HEK293 (cell line): ENCODE measurements around the gene CDKAL1.
"Not testable (repeated sequence)": the region's sequence is repeated elsewhere in the genome, so short reads cannot be mapped to it uniquely, and the experiment has no call there.

ENCODE experiments used
- CTCF ChIA-PET: fragments of 350-600 bp; formaldehyde crosslinking; extraction: SDS; loops from one replicate; lab custom pipeline; 2021; ENCODE audit warnings: antibody characterized with exemption; lab: Yijun Ruan, JAX
- POLR2A ChIA-PET: fragments of 300-600 bp; formaldehyde crosslinking; extraction: SDS; loops from one replicate; lab custom pipeline; 2020; ENCODE audit warnings: antibody characterized with exemption, inconsistent platforms; lab: Yijun Ruan, JAX
- H3K27ac ChIP-seq: fragments of 200-500 bp; sonication (Bioruptor generic); 2 replicates; pipeline ENCODE4 v1.5.1; 2014; ENCODE audit warnings: low read depth, low read length, control low read depth, inconsistent platforms; ENCODE audit errors: extremely low read depth
- H3K36me3 ChIP-seq, 2 experiments: fragments of 200-500 bp in 1 of 2; sonication (Bioruptor generic) in 1 of 2; 1 replicate in 1 of 2; 2 replicates in 1 of 2; pipeline ENCODE4 v1.5.1; 2014 to 2017; ENCODE audit warnings: inconsistent platforms in 2 of 2, low read length in 2 of 2; ENCODE audit not compliant: control insufficient read depth in 2 of 2, insufficient read depth in 1 of 2
- H3K4me1 ChIP-seq: fragments of 200-500 bp; sonication (Bioruptor generic); 2 replicates; pipeline ENCODE4 v1.5.1; 2014; ENCODE audit warnings: mild to moderate bottlenecking, low read length, inconsistent platforms; ENCODE audit not compliant: control insufficient read depth, insufficient read depth
- H3K4me3 ChIP-seq: 2 replicates; pipeline ENCODE4 v1.5.1; 2011; ENCODE audit warnings: low read depth, mild to moderate bottlenecking, control low read depth, low read length, moderate library complexity
- H3K9me3 ChIP-seq: fragments of 200-500 bp; sonication (Bioruptor generic); 2 replicates; pipeline ENCODE4 v1.5.1; 2014; ENCODE audit warnings: low read depth, low read length, inconsistent platforms; ENCODE audit not compliant: control insufficient read depth, insufficient read depth
- HOXD13 ChIP-seq: sonication (generic); formaldehyde crosslinking; IDR thresholded peaks from 2 replicates; pipeline ENCODE4 v1.8.0; 2022; ENCODE audit warnings: missing genetic modification reagents, borderline replicate concordance
- SP3 ChIP-seq: fragments of 450-650 bp; formaldehyde crosslinking; IDR thresholded peaks from 2 replicates; pipeline ENCODE4 v1.5.1; 2016; ENCODE audit warnings: missing biosample characterization, missing genetic modification characterization
- ZBTB17 ChIP-seq: fragments of 450-650 bp; formaldehyde crosslinking; IDR thresholded peaks from 2 replicates; pipeline ENCODE4 v1.5.1; 2016; ENCODE audit warnings: missing biosample characterization, missing genetic modification characterization
- ZBTB20 ChIP-seq: fragments of 450-650 bp; formaldehyde crosslinking; IDR thresholded peaks from 2 replicates; pipeline ENCODE4 v1.5.1; 2016; ENCODE audit warnings: missing biosample characterization, missing genetic modification characterization
- ZFHX2 ChIP-seq: fragments of 450-650 bp; formaldehyde crosslinking; conservative IDR thresholded peaks from 2 replicates; pipeline ENCODE4 v1.5.1; 2016; ENCODE audit warnings: missing biosample characterization, missing genetic modification characterization
- ZFP41 ChIP-seq: fragments of 450-650 bp; formaldehyde crosslinking; IDR thresholded peaks from 2 replicates; pipeline ENCODE4 v1.5.1; 2016; ENCODE audit warnings: missing biosample characterization, missing genetic modification characterization, borderline replicate concordance
- ZNF10 ChIP-seq: fragments of 450-650 bp; formaldehyde crosslinking; IDR thresholded peaks from 2 replicates; pipeline ENCODE4 v1.5.1; 2017; ENCODE audit warnings: missing biosample characterization, missing genetic modification characterization
- ZNF140 ChIP-seq: fragments of 450-650 bp; formaldehyde crosslinking; IDR thresholded peaks from 2 replicates; pipeline ENCODE4 v1.5.1; 2016; ENCODE audit warnings: missing biosample characterization, missing genetic modification characterization
- ZNF155 ChIP-seq: fragments of 450-650 bp; formaldehyde crosslinking; IDR thresholded peaks from 2 replicates; pipeline ENCODE4 v1.5.1; 2016; ENCODE audit warnings: missing biosample characterization, missing genetic modification characterization
- ZNF157 ChIP-seq: fragments of 450-650 bp; formaldehyde crosslinking; IDR thresholded peaks from 2 replicates; pipeline ENCODE4 v1.5.1; 2016; ENCODE audit warnings: missing biosample characterization, missing genetic modification characterization
- ZNF211 ChIP-seq: fragments of 450-650 bp; formaldehyde crosslinking; IDR thresholded peaks from 2 replicates; pipeline ENCODE4 v1.5.1; 2016; ENCODE audit warnings: low read depth, missing biosample characterization, missing genetic modification characterization
- ZNF223 ChIP-seq: fragments of 450-650 bp; formaldehyde crosslinking; IDR thresholded peaks from 2 replicates; pipeline ENCODE4 v1.5.1; 2016; ENCODE audit warnings: missing biosample characterization, missing genetic modification characterization
- ZNF311 ChIP-seq: fragments of 450-650 bp; formaldehyde crosslinking; IDR thresholded peaks from 2 replicates; pipeline ENCODE4 v1.5.1; 2017; ENCODE audit warnings: missing biosample characterization, missing genetic modification characterization, borderline replicate concordance
- ZNF501 ChIP-seq: fragments of 450-650 bp; formaldehyde crosslinking; IDR thresholded peaks from 2 replicates; pipeline ENCODE4 v1.5.1; 2016; ENCODE audit warnings: missing biosample characterization, missing genetic modification characterization
- ZNF529 ChIP-seq: fragments of 450-650 bp; formaldehyde crosslinking; IDR thresholded peaks from 2 replicates; pipeline ENCODE4 v1.5.1; 2017; ENCODE audit warnings: missing genetic modification characterization, missing biosample characterization; ENCODE audit not compliant: insufficient replicate concordance
- ZNF747 ChIP-seq: fragments of 450-650 bp; formaldehyde crosslinking; IDR thresholded peaks from 2 replicates; pipeline ENCODE4 v1.5.1; 2016; ENCODE audit warnings: missing biosample characterization, missing genetic modification characterization
- ZXDB ChIP-seq: fragments of 450-650 bp; formaldehyde crosslinking; IDR thresholded peaks from 2 replicates; pipeline ENCODE4 v1.5.1; 2016; ENCODE audit warnings: missing biosample characterization, missing genetic modification characterization
- TF ChIP-seq, protein P1 (sequence below): fragments of 450-650 bp; formaldehyde crosslinking; IDR thresholded peaks from 2 replicates; pipeline ENCODE4 v1.5.1; 2017; ENCODE audit warnings: missing biosample characterization, missing genetic modification characterization
- TF ChIP-seq, protein P2 (sequence below): fragments of 450-650 bp; formaldehyde crosslinking; IDR thresholded peaks from 2 replicates; pipeline ENCODE4 v1.5.1; 2016; ENCODE audit warnings: missing biosample characterization, missing genetic modification characterization
- TF ChIP-seq, protein P3 (sequence below): fragments of 450-650 bp; formaldehyde crosslinking; IDR thresholded peaks from 2 replicates; pipeline ENCODE4 v1.5.1; 2016; ENCODE audit warnings: missing biosample characterization, missing genetic modification characterization
- TF ChIP-seq, protein P4 (sequence below): fragments of 450-650 bp; IDR thresholded peaks from 2 replicates; pipeline ENCODE4 v1.5.1; 2018; ENCODE audit warnings: missing biosample characterization, mild to moderate bottlenecking, missing genetic modification characterization

CDKAL1 gene

DNA sequence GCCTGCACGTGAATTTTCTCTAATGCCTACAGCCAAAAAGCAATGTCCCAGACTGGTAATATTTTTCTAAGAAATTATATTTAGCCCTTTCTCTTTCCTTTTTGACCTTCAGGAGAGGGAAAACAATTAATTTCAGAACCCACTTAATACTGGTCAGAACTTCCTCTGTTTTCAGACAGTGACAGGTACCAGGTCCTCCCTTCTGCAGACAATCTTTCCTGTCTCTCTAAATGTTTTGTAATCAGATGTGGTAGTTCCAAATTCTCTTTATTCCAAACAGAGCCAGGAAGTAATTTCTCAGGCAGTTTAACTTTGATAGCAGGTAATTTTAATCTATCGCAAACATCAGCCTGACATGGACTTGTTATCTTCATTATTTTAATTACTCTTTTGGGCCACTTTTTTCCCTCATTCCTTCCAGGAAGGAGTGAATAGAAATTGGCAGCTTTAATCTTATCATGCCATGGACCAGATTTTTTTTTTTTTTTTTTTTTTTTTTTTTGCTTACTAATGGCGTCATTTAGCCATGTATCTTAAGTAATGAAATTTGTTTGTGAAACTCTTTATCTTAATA is 710.7 kb downstream of the CDKAL1 start (continued):
- no peak for TF ChIP-seq ZBTB17
- TF ChIP-seq, protein P1, sequence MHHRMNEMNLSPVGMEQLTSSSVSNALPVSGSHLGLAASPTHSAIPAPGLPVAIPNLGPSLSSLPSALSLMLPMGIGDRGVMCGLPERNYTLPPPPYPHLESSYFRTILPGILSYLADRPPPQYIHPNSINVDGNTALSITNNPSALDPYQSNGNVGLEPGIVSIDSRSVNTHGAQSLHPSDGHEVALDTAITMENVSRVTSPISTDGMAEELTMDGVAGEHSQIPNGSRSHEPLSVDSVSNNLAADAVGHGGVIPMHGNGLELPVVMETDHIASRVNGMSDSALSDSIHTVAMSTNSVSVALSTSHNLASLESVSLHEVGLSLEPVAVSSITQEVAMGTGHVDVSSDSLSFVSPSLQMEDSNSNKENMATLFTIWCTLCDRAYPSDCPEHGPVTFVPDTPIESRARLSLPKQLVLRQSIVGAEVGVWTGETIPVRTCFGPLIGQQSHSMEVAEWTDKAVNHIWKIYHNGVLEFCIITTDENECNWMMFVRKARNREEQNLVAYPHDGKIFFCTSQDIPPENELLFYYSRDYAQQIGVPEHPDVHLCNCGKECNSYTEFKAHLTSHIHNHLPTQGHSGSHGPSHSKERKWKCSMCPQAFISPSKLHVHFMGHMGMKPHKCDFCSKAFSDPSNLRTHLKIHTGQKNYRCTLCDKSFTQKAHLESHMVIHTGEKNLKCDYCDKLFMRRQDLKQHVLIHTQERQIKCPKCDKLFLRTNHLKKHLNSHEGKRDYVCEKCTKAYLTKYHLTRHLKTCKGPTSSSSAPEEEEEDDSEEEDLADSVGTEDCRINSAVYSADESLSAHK (tag by site-specific recombination) = no peak
- TF ChIP-seq ZXDB (tag by site-specific recombination) = no peak
- no peak for TF ChIP-seq ZNF155
- TF ChIP-seq ZNF529 (tag by site-specific recombination) = no peak
- no peak for TF ChIP-seq ZNF140 (tag by site-specific recombination)
- TF ChIP-seq, protein P2, sequence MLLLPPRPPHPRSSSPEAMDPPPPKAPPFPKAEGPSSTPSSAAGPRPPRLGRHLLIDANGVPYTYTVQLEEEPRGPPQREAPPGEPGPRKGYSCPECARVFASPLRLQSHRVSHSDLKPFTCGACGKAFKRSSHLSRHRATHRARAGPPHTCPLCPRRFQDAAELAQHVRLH (tag by site-specific recombination) = no peak

DNA sequence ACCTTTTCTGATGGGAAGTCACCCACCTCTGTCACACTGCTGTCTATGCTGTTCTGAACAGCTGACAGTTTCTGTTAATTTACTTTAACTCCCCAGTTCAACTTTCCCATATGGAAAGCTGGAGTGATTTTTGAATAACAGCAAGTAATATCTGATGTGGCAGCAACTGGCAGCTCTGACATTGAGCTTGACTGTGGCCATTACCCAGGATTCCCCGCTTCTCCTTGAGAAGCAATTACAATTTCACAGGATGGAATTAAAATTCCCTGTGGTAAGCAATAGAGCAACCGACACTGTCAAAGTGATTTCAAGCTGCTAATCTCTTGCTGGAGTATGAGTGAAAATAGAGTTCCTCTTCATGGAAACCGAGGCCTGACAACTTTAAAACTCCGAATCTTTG is 711.2 kb downstream of the CDKAL1 start:
- Histone ChIP-seq H3K36me3 (no peaks in the 10 kb centered on the region), H3K9me3 (no peaks in the 10 kb centered on the region), H3K27ac (no peak overlapping the region), H3K4me3 (no peak overlapping the region), H3K4me1 (no peaks in the 10 kb centered on the region)
- POLR2A ChIA-PET = interaction anchor here (0.7 kb wide), 1 partner anchor 26 kb away, joined by 5 read pairs; no protein-coding TSS in a partner anchor
- TF ChIP-seq ZNF223 (no peak), ZFHX2 (tag by site-specific recombination) (no peak)
- TF ChIP-seq, protein P3, sequence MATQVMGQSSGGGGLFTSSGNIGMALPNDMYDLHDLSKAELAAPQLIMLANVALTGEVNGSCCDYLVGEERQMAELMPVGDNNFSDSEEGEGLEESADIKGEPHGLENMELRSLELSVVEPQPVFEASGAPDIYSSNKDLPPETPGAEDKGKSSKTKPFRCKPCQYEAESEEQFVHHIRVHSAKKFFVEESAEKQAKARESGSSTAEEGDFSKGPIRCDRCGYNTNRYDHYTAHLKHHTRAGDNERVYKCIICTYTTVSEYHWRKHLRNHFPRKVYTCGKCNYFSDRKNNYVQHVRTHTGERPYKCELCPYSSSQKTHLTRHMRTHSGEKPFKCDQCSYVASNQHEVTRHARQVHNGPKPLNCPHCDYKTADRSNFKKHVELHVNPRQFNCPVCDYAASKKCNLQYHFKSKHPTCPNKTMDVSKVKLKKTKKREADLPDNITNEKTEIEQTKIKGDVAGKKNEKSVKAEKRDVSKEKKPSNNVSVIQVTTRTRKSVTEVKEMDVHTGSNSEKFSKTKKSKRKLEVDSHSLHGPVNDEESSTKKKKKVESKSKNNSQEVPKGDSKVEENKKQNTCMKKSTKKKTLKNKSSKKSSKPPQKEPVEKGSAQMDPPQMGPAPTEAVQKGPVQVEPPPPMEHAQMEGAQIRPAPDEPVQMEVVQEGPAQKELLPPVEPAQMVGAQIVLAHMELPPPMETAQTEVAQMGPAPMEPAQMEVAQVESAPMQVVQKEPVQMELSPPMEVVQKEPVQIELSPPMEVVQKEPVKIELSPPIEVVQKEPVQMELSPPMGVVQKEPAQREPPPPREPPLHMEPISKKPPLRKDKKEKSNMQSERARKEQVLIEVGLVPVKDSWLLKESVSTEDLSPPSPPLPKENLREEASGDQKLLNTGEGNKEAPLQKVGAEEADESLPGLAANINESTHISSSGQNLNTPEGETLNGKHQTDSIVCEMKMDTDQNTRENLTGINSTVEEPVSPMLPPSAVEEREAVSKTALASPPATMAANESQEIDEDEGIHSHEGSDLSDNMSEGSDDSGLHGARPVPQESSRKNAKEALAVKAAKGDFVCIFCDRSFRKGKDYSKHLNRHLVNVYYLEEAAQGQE (tag by site-specific recombination) = no peak
- CTCF ChIA-PET = interaction anchor here (0.7 kb wide), 1 partner anchor 624 kb away, joined by 3 read pairs; no protein-coding TSS in a partner anchor

DNA sequence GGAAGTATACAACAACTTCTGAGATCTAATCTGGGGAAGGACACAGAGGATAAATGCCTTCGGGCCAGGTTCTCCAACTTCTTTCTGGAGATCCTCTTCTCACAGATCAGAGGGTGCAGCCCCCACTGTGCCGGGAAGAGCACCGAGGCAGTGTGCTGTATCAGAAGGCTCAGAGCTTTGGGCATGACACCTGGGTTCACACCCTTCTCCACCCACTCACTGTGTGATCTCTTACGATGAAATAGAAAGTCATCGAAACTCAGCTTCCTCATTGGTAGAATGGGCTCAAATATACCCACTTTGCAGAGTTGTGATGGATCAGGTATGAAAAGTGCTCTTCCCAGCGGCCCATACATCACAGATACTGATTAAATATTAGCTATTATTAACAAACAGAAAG is 711.8 kb downstream of the CDKAL1 start:
- Histone ChIP-seq H3K9me3 (peaks cover 3% of the 10 kb centered on the region; the same call in 1 of the 2 replicates), H3K36me3 (no peaks in the 10 kb centered on the region), H3K4me3 (no peak overlapping the region), H3K4me1 (no peaks in the 10 kb centered on the region), H3K27ac (no peak overlapping the region)
- ChIA-PET CTCF (interaction anchor here (0.7 kb wide), 1 partner anchor 625 kb away, joined by 3 read pairs; no protein-coding TSS in a partner anchor), POLR2A (no interaction called here)
- TF ChIP-seq ZNF157 (no peak), ZBTB20 (no peak), ZFP41 (no peak), ZNF747 (tag by site-specific recombination) (no peak), ZNF10 (tag by site-specific recombination) (no peak), ZNF311 (tag by site-specific recombination) (no peak), ZNF501 (tag by site-specific recombination) (no peak), ZNF211 (tag by site-specific recombination) (no peak), HOXD13 (CRISPR knock-in tag) (no peak), SP3 (tag by site-specific recombination) (no peak)
- TF ChIP-seq, protein P4, sequence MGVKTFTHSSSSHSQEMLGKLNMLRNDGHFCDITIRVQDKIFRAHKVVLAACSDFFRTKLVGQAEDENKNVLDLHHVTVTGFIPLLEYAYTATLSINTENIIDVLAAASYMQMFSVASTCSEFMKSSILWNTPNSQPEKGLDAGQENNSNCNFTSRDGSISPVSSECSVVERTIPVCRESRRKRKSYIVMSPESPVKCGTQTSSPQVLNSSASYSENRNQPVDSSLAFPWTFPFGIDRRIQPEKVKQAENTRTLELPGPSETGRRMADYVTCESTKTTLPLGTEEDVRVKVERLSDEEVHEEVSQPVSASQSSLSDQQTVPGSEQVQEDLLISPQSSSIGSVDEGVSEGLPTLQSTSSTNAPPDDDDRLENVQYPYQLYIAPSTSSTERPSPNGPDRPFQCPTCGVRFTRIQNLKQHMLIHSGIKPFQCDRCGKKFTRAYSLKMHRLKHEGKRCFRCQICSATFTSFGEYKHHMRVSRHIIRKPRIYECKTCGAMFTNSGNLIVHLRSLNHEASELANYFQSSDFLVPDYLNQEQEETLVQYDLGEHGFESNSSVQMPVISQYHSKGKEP (tag by site-specific recombination) = no peak

DNA sequence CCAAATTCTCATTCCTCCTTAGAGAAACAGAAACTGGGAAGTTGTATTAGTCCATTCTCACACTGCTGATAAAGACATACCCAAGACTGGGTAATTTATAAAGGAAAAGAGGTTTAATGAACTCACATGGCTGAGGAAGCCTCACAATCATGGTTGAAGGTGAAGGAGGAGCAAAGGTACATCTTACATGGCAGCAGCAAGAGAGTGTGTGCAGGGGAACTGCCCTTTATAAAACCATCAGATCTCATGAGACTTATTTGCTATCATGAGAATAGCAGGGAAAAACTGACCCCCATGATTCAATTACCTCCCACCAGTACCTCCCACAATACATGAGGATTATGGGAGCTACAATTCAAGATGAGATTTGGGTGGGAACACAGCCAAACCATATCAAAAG is 720.2 kb downstream of the CDKAL1 start:
- H3K27ac ChIP-seq, H3K4me3 ChIP-seq, H3K9me3 ChIP-seq, H3K4me1 ChIP-seq, POLR2A ChIA-PET, CTCF ChIA-PET, H3K36me3 ChIP-seq: not testable (repeated sequence)
